ENCODE results near the gene RPS6KA2. TPM values are rescaled to one million over a fixed set of nuclear protein-coding genes. Genes with fewer than 3 reads are reported as not detected.

The RPS6KA2 gene
- total RNA-seq, 1 experiment from 2014 or later: 12.3 TPM

- Histone ChIP-seq H2BK120ac (ENCODE audit: low read depth, low read length, poor library complexity, severe bottlenecking) (no peak overlapping the region), H4K20me1 (ENCODE audit: control insufficient read depth, insufficient read depth, insufficient read length) (no peaks in the 10 kb centered on the region), H3K23ac (ENCODE audit: insufficient read length, low read depth, low read length) (no peak overlapping the region), H3K27me3 (ENCODE audit: insufficient read depth, low read length) (no peaks in the 10 kb centered on the region), H3K9ac (ENCODE audit: extremely low read depth, insufficient read length, low read length) (no peak overlapping the region), H3K4me2 (ENCODE audit: insufficient read depth, insufficient read length, low read length) (no peak overlapping the region), H2BK12ac (ENCODE audit: insufficient read length, low read depth, low read length) (no peak overlapping the region), H3K79me1 (ENCODE audit: insufficient read depth, low read depth, low read length, poor library complexity, severe bottlenecking) (no peaks in the 10 kb centered on the region), H4K8ac (replicated peaks; ENCODE audit: insufficient read length, low read depth, low read length) (no peak overlapping the region), H2AFZ (ENCODE audit: low read length) (no peak overlapping the region), H2BK5ac (ENCODE audit: insufficient read length, low read length) (no peak overlapping the region), H2BK15ac (ENCODE audit: low read depth, low read length) (no peak overlapping the region), H3K4ac (ENCODE audit: low read depth, low read length) (no peak overlapping the region), H3K79me2 (ENCODE audit: insufficient read depth, low read length) (no peaks in the 10 kb centered on the region; the same call in 1 of the 2 replicates), H3K56ac (ENCODE audit: insufficient read length, low read depth, low read length) (no peak overlapping the region), H3K4me1 (ENCODE audit: insufficient read depth, low read length) (peaks cover 10% of the 10 kb centered on the region), H2BK20ac (ENCODE audit: low read depth, low read length, poor library complexity, severe bottlenecking) (no peak overlapping the region), H3K14ac (ENCODE audit: insufficient read depth, low read length) (no peak overlapping the region), H3K18ac (ENCODE audit: insufficient read length, low read depth, low read length) (no peak overlapping the region), H4K91ac (ENCODE audit: insufficient read length, low read depth, low read length) (no peak overlapping the region), H2AK5ac (ENCODE audit: insufficient read length, low read length) (no peak overlapping the region), H3T11ph (ENCODE audit: low read length) (no peak overlapping the region), H4K5ac (ENCODE audit: insufficient read length, low read depth, low read length) (no peak overlapping the region), H3K9me3 (ENCODE audit: control insufficient read depth, low read depth, low read length) (no peaks in the 10 kb centered on the region), H3K27ac (ENCODE audit: insufficient read length, low read depth, low read length) (no peak overlapping the region), H3K23me2 (ENCODE audit: insufficient read length, low read depth, low read length, poor library complexity, severe bottlenecking) (no peaks in the 10 kb centered on the region)
- peaks cover 0 to 2% (median 0%) of the 10 kb centered on the region in 3 experiments; a peak in 3 of 7 replicates for H3K36me3 Mint-ChIP-seq (ENCODE audit: insufficient read depth in 1 of 3, low read depth in 3 of 3)
- H3K4me3 Mint-ChIP-seq: no peak overlapping the region; a peak in 1 of 5 replicates
- TF ChIP-seq CTCF (conservative IDR thresholded peaks at IDR 0.05): no peak
- WGBS (ENCODE audit: extremely low coverage, insufficient read length, low lambda C conversion rate): no CpG with 5 or more reads among the region's 12 CpGs
- H3K9me3 Mint-ChIP-seq: no peaks in the 10 kb centered on the region
- peak overlapping the region in 2 of 3 experiments; percentile 15 to 50; a peak in 1 of 7 replicates for H3K27ac Mint-ChIP-seq
- DNase-seq: no peak
- H3K27me3 Mint-ChIP-seq (ENCODE audit: low read depth): no peaks in the 10 kb centered on the region; the same call in 1 of the 2 replicates
- H3K4me1 Mint-ChIP-seq: peaks cover 38 to 43% of the 10 kb centered on the region in 2 experiments
Observed at GRCh38 chr6:166541366-166541765, 85.7 kb downstream of the RPS6KA2 start.
